Activated CD4-positive, alpha-beta T cell treated with anti-CD3 and anti-CD28 coated beads, Interleukin-2, amount 10 ng/mL, durations not matched to agents 7 days and 5 days (primary cell): ENCODE results near the gene ATXN7L3. TPM values are rescaled to one million over a fixed set of nuclear protein-coding genes. Genes with fewer than 3 reads are reported as not detected.

ENCODE experiments used
- CTCF ChIA-PET: fragments of 350-600 bp; sonication (Branson Sonifier 250); formaldehyde crosslinking; loops from one replicate; lab custom pipeline; 2021; ENCODE audit warnings: antibody characterized with exemption; lab: Charles Lee
- POLR2A ChIA-PET: fragments of 350-600 bp; sonication (Branson Sonifier 250); formaldehyde crosslinking; loops from one replicate; lab custom pipeline; 2021; ENCODE audit warnings: antibody characterized with exemption; lab: Charles Lee
- DNase-seq: peaks from one replicate; pipeline ENCODE4 v3.0.0-alpha.2; 2020
- H3K27ac Mint-ChIP-seq: one replicate; pipeline ENCODE4 v1.8.0; 2021; ENCODE audit warnings: mild to moderate bottlenecking, moderate library complexity, mixed read lengths
- H3K27me3 Mint-ChIP-seq: one replicate; pipeline ENCODE4 v1.8.0; 2021; ENCODE audit warnings: mixed read lengths
- H3K36me3 Mint-ChIP-seq: one replicate; pipeline ENCODE4 v1.8.0; 2021; ENCODE audit warnings: low read depth, mixed read lengths
- H3K4me1 Mint-ChIP-seq: one replicate; pipeline ENCODE4 v1.8.0; 2021; ENCODE audit warnings: mixed read lengths
- H3K4me3 Mint-ChIP-seq: one replicate; pipeline ENCODE4 v1.8.0; 2021; ENCODE audit warnings: mild to moderate bottlenecking, moderate library complexity, mixed read lengths
- H3K9me3 Mint-ChIP-seq: one replicate; pipeline ENCODE4 v1.8.0; 2021; ENCODE audit warnings: mixed read lengths
- total RNA-seq, 2 experiments: library from RNA; stranded (reverse); gene quantifications; one replicate each; pipeline ENCODE4 v1.2.3, GENCODE V29; 2021

Gene ATXN7L3
- total RNA-seq, 2 experiments from 2014 or later = 110 to 112 TPM

- peaks cover 55% of the 10 kb centered on the region for H3K4me1 Mint-ChIP-seq
- H3K27me3 Mint-ChIP-seq = no peaks in the 10 kb centered on the region
- no peaks in the 10 kb centered on the region for H3K9me3 Mint-ChIP-seq
- no peak overlapping the region for H3K27ac Mint-ChIP-seq
- ChIA-PET POLR2A (no interaction called here), CTCF (interaction anchor here (1.2 to 1.3 kb wide), 2 partner anchors 9 to 14 kb away, joined by 3 to 6 read pairs; no protein-coding TSS in a partner anchor)
- no peak overlapping the region for H3K4me3 Mint-ChIP-seq
- no peak for DNase-seq
- peaks cover 40% of the 10 kb centered on the region for H3K36me3 Mint-ChIP-seq
Measured at GRCh38 chr17:44206825-44207155, 7.1 kb upstream of the ATXN7L3 start.

GRCh38 chr17:44205962-44206824 lies 6.5 kb upstream of the ATXN7L3 start:
- Mint-ChIP-seq H3K27me3 (no peaks in the 10 kb centered on the region), H3K27ac (no peak overlapping the region), H3K4me3 (no peak overlapping the region), H3K9me3 (no peaks in the 10 kb centered on the region), H3K4me1 (peaks cover 53% of the 10 kb centered on the region), H3K36me3 (peaks cover 37% of the 10 kb centered on the region)
- no peak for DNase-seq
- ChIA-PET CTCF (interaction anchor here (1.0 to 1.3 kb wide), 5 partner anchors 8 to 139 kb away, joined by 3 to 6 read pairs (median 3); no protein-coding TSS in a partner anchor), POLR2A (no interaction called here)

- Mint-ChIP-seq H3K36me3 (peaks cover 29% of the 10 kb centered on the region), H3K27me3 (no peaks in the 10 kb centered on the region), H3K4me1 (peaks cover 46% of the 10 kb centered on the region), H3K4me3 (no peak overlapping the region), H3K9me3 (no peaks in the 10 kb centered on the region), H3K27ac (no peak overlapping the region)
- POLR2A ChIA-PET = no interaction called here
- CTCF ChIA-PET = interaction anchor here (0.6 to 1.8 kb wide), 9 partner anchors 13 to 171 kb away, joined by 3 to 13 read pairs (median 4); partner anchors contain the start of genes GRN, TMUB2 and UBTF
- DNase-seq = no peak
Measured at GRCh38 chr17:44204441-44204882, 4.8 kb upstream of the ATXN7L3 start.

GRCh38 chr17:44203731-44204440 lies 4.2 kb upstream of the ATXN7L3 start:
- no peak overlapping the region for H3K4me3 Mint-ChIP-seq
- no peaks in the 10 kb centered on the region for H3K27me3 Mint-ChIP-seq
- no peaks in the 10 kb centered on the region for H3K9me3 Mint-ChIP-seq
- DNase-seq = peak; percentile 71
- POLR2A ChIA-PET = interaction anchor here (0.7 to 0.9 kb wide), 2 partner anchors 13 to 120 kb away, joined by 3 read pairs; partner anchors contain the start of gene SLC25A39
- H3K4me1 Mint-ChIP-seq = peaks cover 43% of the 10 kb centered on the region
- CTCF ChIA-PET = interaction anchor here (0.6 to 1.8 kb wide), 11 partner anchors 10 to 172 kb away, joined by 3 to 13 read pairs (median 4); partner anchors contain the start of genes GRN, TMUB2 and UBTF
- peaks cover 25% of the 10 kb centered on the region for H3K36me3 Mint-ChIP-seq
- peak overlapping the region; percentile 60 for H3K27ac Mint-ChIP-seq

GRCh38 chr17:44202756-44203155 lies 3.1 kb upstream of the ATXN7L3 start:
- Mint-ChIP-seq H3K36me3 (peaks cover 23% of the 10 kb centered on the region), H3K4me3 (no peak overlapping the region), H3K9me3 (no peaks in the 10 kb centered on the region), H3K4me1 (peaks cover 43% of the 10 kb centered on the region), H3K27ac (peak overlapping the region; percentile 39), H3K27me3 (no peaks in the 10 kb centered on the region)
- ChIA-PET CTCF (interaction anchor here (1.4 to 9.6 kb wide), 4 partner anchors 7 to 16 kb away, joined by 3 to 55 read pairs (median 11); partner anchors contain the start of gene TMUB2), POLR2A (no interaction called here)
- no peak for DNase-seq

- Mint-ChIP-seq H3K27me3 (no peaks in the 10 kb centered on the region), H3K36me3 (peaks cover 25% of the 10 kb centered on the region), H3K9me3 (no peaks in the 10 kb centered on the region), H3K27ac (peak overlapping the region; percentile 93), H3K4me1 (peaks cover 59% of the 10 kb centered on the region), H3K4me3 (peak overlapping the region; percentile 83)
- ChIA-PET POLR2A (interaction anchor here (1.3 kb wide), 1 partner anchor 9 kb away, joined by 5 read pairs; no protein-coding TSS in a partner anchor), CTCF (interaction anchor here (2.5 to 9.6 kb wide), 2 partner anchors 9 to 17 kb away, joined by 15 to 55 read pairs; no protein-coding TSS in a partner anchor)
- peak; percentile 25 for DNase-seq
Measured at GRCh38 chr17:44200478-44201155, 933 bp upstream of the ATXN7L3 start.

- CTCF ChIA-PET = interaction anchor here (0.6 to 9.6 kb wide), 8 partner anchors 10 to 937 kb away, joined by 3 to 55 read pairs (median 4); partner anchors contain the start of genes ACBD4 and TMUB2
- peaks cover 40% of the 10 kb centered on the region for H3K36me3 Mint-ChIP-seq
- POLR2A ChIA-PET = interaction anchor here (0.9 to 1.3 kb wide), 3 partner anchors 11 to 48 kb away, joined by 4 to 7 read pairs (median 5); partner anchors contain the start of gene TMUB2
- no peaks in the 10 kb centered on the region for H3K9me3 Mint-ChIP-seq
- peaks cover 55% of the 10 kb centered on the region for H3K4me1 Mint-ChIP-seq
- peak overlapping the region; percentile 92 for H3K4me3 Mint-ChIP-seq
- H3K27ac Mint-ChIP-seq = peak overlapping the region; percentile 96
- no peaks in the 10 kb centered on the region for H3K27me3 Mint-ChIP-seq
- DNase-seq = peak; percentile 64
Measured at GRCh38 chr17:44198721-44199552, 747 bp downstream of the ATXN7L3 start.

GRCh38 chr17:44197980-44198720 lies 1.5 kb downstream of the ATXN7L3 start:
- Mint-ChIP-seq H3K27me3 (no peaks in the 10 kb centered on the region), H3K4me3 (peak overlapping the region; percentile 92), H3K36me3 (peaks cover 42% of the 10 kb centered on the region), H3K27ac (peak overlapping the region; percentile 96), H3K4me1 (peaks cover 48% of the 10 kb centered on the region), H3K9me3 (no peaks in the 10 kb centered on the region)
- ChIA-PET CTCF (interaction anchor here (0.6 to 9.6 kb wide), 9 partner anchors 9 to 937 kb away, joined by 3 to 55 read pairs (median 4); partner anchors contain the start of genes ACBD4 and TMUB2), POLR2A (interaction anchor here (0.6 to 1.0 kb wide), 4 partner anchors 12 to 140 kb away, joined by 3 to 7 read pairs (median 4); partner anchors contain the start of gene TMUB2)
- peak; percentile 86 for DNase-seq

GRCh38 chr17:44197107-44197506 lies 2.6 kb downstream of the ATXN7L3 start:
- DNase-seq = no peak
- H3K4me1 Mint-ChIP-seq = peaks cover 37% of the 10 kb centered on the region
- peak overlapping the region; percentile 92 for H3K4me3 Mint-ChIP-seq
- peaks cover 44% of the 10 kb centered on the region for H3K36me3 Mint-ChIP-seq
- ChIA-PET CTCF (interaction anchor here (1.4 to 9.6 kb wide), 4 partner anchors 11 to 134 kb away, joined by 4 to 55 read pairs (median 6); partner anchors contain the start of gene TMUB2), POLR2A (no interaction called here)
- H3K9me3 Mint-ChIP-seq = no peaks in the 10 kb centered on the region
- H3K27me3 Mint-ChIP-seq = no peaks in the 10 kb centered on the region
- H3K27ac Mint-ChIP-seq = peak overlapping the region; percentile 96

- Mint-ChIP-seq H3K27me3 (no peaks in the 10 kb centered on the region), H3K36me3 (peaks cover 56% of the 10 kb centered on the region), H3K27ac (peak overlapping the region; percentile 19), H3K4me1 (peaks cover 34% of the 10 kb centered on the region), H3K4me3 (no peak overlapping the region), H3K9me3 (no peaks in the 10 kb centered on the region)
- ChIA-PET POLR2A (no interaction called here), CTCF (interaction anchor here (9.6 kb wide), 1 partner anchor 17 kb away, joined by 55 read pairs; no protein-coding TSS in a partner anchor)
- no peak for DNase-seq
Measured at GRCh38 chr17:44193326-44194084, 6.2 kb downstream of the ATXN7L3 start.
